Panc1 (cell line): ENCODE results near the gene PRXL2B.

Source experiments
- POLR2AphosphoS5 ChIP-seq: IDR thresholded peaks from 2 replicates; pipeline ENCODE4 v1.6.1; 2012; ENCODE audit warnings: mild to moderate bottlenecking, low read depth, low read length, moderate library complexity
- TCF7L2 ChIP-seq: IDR thresholded peaks from 2 replicates; pipeline ENCODE4 v1.6.1; 2011; ENCODE audit warnings: mild to moderate bottlenecking, low read depth, low read length, inconsistent platforms
- TF ChIP-seq, protein P1 (sequence below): fragments of 450-650 bp; IDR thresholded peaks from 2 replicates; pipeline ENCODE4 v1.5.1; 2017; ENCODE audit warnings: mild to moderate bottlenecking

DNA sequence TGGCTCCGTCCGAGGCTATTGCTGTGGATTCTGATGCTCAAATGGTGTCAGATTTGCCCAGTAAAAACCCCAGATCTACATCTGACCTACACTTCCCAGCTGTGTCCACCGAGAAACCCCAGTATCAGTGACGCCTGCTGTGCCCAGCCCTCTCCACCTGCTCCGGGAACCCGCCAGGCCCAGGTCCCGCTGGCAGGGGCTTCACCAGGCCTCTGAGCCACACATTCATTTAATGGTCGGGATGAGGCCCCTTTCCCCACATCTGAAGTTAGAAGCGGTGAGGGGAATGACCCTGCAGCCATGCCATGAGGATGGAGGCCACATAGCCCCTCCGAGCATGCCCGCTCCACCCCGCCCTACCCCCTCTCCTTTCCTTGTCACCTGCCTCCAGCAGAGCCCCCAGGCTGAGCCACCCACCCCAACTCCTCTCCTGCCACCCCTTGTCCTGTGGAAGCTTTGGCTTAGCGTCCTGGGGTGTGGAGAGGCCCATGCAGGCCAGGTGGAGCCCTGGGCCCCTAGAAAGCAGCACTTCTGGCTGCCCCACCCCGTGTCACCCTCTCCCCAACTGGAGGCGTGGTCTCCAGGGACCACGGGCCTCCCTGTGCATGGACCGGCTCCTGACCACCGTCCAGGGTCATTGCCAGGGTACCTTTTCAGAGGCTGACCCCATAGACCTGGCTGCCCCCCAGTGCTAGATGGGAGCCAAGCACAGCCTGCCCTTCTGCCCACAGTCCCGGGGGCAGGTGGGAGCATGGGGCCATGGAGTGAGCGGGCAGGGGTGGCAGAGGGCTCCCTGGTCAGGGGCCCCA lies 22.4 kb upstream of the PRXL2B start:
- TF ChIP-seq, protein P1, sequence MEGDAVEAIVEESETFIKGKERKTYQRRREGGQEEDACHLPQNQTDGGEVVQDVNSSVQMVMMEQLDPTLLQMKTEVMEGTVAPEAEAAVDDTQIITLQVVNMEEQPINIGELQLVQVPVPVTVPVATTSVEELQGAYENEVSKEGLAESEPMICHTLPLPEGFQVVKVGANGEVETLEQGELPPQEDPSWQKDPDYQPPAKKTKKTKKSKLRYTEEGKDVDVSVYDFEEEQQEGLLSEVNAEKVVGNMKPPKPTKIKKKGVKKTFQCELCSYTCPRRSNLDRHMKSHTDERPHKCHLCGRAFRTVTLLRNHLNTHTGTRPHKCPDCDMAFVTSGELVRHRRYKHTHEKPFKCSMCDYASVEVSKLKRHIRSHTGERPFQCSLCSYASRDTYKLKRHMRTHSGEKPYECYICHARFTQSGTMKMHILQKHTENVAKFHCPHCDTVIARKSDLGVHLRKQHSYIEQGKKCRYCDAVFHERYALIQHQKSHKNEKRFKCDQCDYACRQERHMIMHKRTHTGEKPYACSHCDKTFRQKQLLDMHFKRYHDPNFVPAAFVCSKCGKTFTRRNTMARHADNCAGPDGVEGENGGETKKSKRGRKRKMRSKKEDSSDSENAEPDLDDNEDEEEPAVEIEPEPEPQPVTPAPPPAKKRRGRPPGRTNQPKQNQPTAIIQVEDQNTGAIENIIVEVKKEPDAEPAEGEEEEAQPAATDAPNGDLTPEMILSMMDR, result no peak
- TF ChIP-seq TCF7L2 (no peak), POLR2AphosphoS5 (no peak)
